CD4-positive, CD25-positive, alpha-beta regulatory T cell (primary cell): ENCODE data around the gene WDFY4. TPM values are rescaled to one million over a fixed set of nuclear protein-coding genes. Genes with fewer than 3 reads are reported as not detected.
A peak's percentile ranks its signal among the peaks of the same experiment; 100 is the strongest.

Source experiments
- ATAC-seq, 2 donors: fragments of 150-1000 bp; cut with Tn5 transposase; one replicate each; pipeline ENCODE4 v1.10.0; 2021; ENCODE audit warnings: low read depth in 2 of 2, moderate number of reproducible peaks in 2 of 2, moderate library complexity in 1 of 2
- DNase-seq, 3 donors: peaks; one replicate each; pipeline versions ENCODE4 v3.0.0 to v3.0.0-alpha.2; 2012 to 2022; ENCODE audit warnings: mixed read lengths in 1 of 3
- H3K27ac ChIP-seq: one replicate; pipeline ENCODE4 v1.7.0; 2013; ENCODE audit warnings: mild to moderate bottlenecking, low read length; ENCODE audit not compliant: insufficient read depth, poor library complexity, severe bottlenecking
- H3K27me3 ChIP-seq: one replicate; pipeline ENCODE4 v1.7.0; 2013; ENCODE audit warnings: low read length; ENCODE audit not compliant: control insufficient read depth, insufficient read depth
- H3K36me3 ChIP-seq: one replicate; pipeline ENCODE4 v1.7.0; 2013; ENCODE audit warnings: mild to moderate bottlenecking, low read length, moderate library complexity; ENCODE audit not compliant: control insufficient read depth, insufficient read depth
- H3K4me1 ChIP-seq: 2 replicates; pipeline ENCODE4 v1.7.0; 2013; ENCODE audit warnings: mild to moderate bottlenecking, low read length; ENCODE audit not compliant: insufficient read depth, control insufficient read depth, poor library complexity, severe bottlenecking
- H3K4me3 ChIP-seq: one replicate; pipeline ENCODE4 v1.7.0; 2013; ENCODE audit warnings: low read depth, mild to moderate bottlenecking, low read length, moderate library complexity
- H3K9me3 ChIP-seq, 2 experiments: 1 replicate in 1 of 2; 2 replicates in 1 of 2; pipeline ENCODE4 v1.7.0; 2013; ENCODE audit warnings: low read length in 2 of 2, mild to moderate bottlenecking in 1 of 2, moderate library complexity in 1 of 2; ENCODE audit not compliant: control insufficient read depth in 2 of 2
- H3K27ac Mint-ChIP-seq, 3 donors: one replicate each; pipeline ENCODE4 v1.8.0; 2020 to 2022; ENCODE audit warnings: mild to moderate bottlenecking in 3 of 3, mixed read lengths in 3 of 3, moderate library complexity in 2 of 3
- H3K27me3 Mint-ChIP-seq: one replicate; pipeline ENCODE4 v1.8.0; 2022; ENCODE audit warnings: mild to moderate bottlenecking, mixed read lengths
- H3K36me3 Mint-ChIP-seq: one replicate; pipeline ENCODE4 v1.8.0; 2020; ENCODE audit warnings: mixed read lengths
- H3K4me1 Mint-ChIP-seq, 4 donors: one replicate each; pipeline ENCODE4 v1.8.0; 2020 to 2022; ENCODE audit warnings: mixed read lengths in 4 of 4, mild to moderate bottlenecking in 1 of 4
- H3K4me3 Mint-ChIP-seq, 4 donors: one replicate each; pipeline ENCODE4 v1.8.0; 2020 to 2022; ENCODE audit warnings: mild to moderate bottlenecking in 4 of 4, mixed read lengths in 4 of 4, moderate library complexity in 3 of 4
- H3K9me3 Mint-ChIP-seq, 7 donors: one replicate each; pipeline ENCODE4 v1.8.0; 2020 to 2022; ENCODE audit warnings: mixed read lengths in 7 of 7, mild to moderate bottlenecking in 3 of 7, moderate library complexity in 2 of 7
- polyA plus RNA-seq, 4 donors: library from polyadenylated mRNA; unstranded; fragments of 300-500 nt; fragmentation: Illumina TruSeq; gene quantifications; one replicate each; pipeline ENCODE4 v1.2.3, GENCODE V29; 2021
- total RNA-seq: library from RNA; stranded (reverse); gene quantifications from one replicate; pipeline ENCODE4 v1.2.3, GENCODE V29; 2022

Gene WDFY4
- total and polyA plus RNA-seq, 5 donors from 2014 or later: 0.15 to 0.57 (median 0.34) TPM

DNA sequence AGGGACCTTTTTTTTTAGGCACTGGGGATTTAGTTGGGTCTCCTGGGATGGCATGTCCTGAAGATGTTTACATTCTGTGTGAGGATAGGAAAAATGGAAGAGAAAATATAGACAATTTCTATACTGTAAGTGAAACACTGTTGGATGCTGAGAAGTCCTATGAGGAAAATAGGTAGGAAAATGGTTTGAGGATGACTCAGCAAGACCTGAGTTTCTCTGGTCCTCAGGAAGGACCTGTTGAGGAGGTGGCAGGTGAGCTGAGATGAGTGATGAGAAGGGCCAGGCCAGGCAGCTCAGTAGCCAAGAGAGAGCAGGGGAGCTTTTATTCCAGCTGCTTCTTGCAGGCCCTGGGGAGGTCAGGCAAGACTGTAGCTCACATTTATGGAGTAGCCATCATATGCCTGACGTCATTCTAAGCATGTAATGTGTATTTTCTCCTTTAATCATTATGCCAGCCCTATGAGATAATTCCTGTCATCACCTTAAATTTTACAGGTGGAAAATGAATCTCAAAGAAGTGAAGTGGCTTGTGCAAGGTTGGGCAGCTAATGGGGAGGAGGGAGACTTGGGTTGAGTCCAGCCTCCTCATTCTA is 274.0 kb downstream of the WDFY4 start:
- H3K27me3 ChIP-seq: no peaks in the 10 kb centered on the region
- no peaks in the 10 kb centered on the region for H3K27me3 Mint-ChIP-seq
- H3K27ac Mint-ChIP-seq: no peak overlapping the region
- H3K4me1 Mint-ChIP-seq: no peaks in the 10 kb centered on the region
- H3K9me3 ChIP-seq: no peaks in the 10 kb centered on the region
- no peak overlapping the region for H3K4me3 ChIP-seq
- ATAC-seq (no peak), DNase-seq (no peak)
- H3K36me3 Mint-ChIP-seq: peaks cover 4% of the 10 kb centered on the region
- H3K4me1 ChIP-seq: no peaks in the 10 kb centered on the region
- no peak overlapping the region for H3K27ac ChIP-seq
- no peaks in the 10 kb centered on the region for H3K36me3 ChIP-seq
- peaks cover 0 to 2% (median 0%) of the 10 kb centered on the region in 7 donors for H3K9me3 Mint-ChIP-seq
- no peak overlapping the region for H3K4me3 Mint-ChIP-seq

- H3K4me3 Mint-ChIP-seq: no peak overlapping the region
- Histone ChIP-seq H3K36me3 (no peaks in the 10 kb centered on the region), H3K4me1 (no peaks in the 10 kb centered on the region), H3K9me3 (no peaks in the 10 kb centered on the region), H3K27me3 (no peaks in the 10 kb centered on the region), H3K4me3 (no peak overlapping the region), H3K27ac (no peak overlapping the region)
- no peaks in the 10 kb centered on the region for H3K4me1 Mint-ChIP-seq
- no peak overlapping the region for H3K27ac Mint-ChIP-seq
- ATAC-seq (no peak), DNase-seq (no peak)
- no peaks in the 10 kb centered on the region for H3K9me3 Mint-ChIP-seq
- H3K27me3 Mint-ChIP-seq: no peaks in the 10 kb centered on the region
- no peaks in the 10 kb centered on the region for H3K36me3 Mint-ChIP-seq
These were observed 279.4 kb downstream of the WDFY4 start for GRCh38 chr10:48964038-48964437.

GRCh38 chr10:48965460-48965859 is 280.8 kb downstream of the WDFY4 start:
- peaks cover 0 to 4% (median 0%) of the 10 kb centered on the region in 7 donors for H3K9me3 Mint-ChIP-seq
- Histone ChIP-seq H3K27me3 (no peaks in the 10 kb centered on the region), H3K4me3 (no peak overlapping the region), H3K4me1 (no peaks in the 10 kb centered on the region), H3K27ac (no peak overlapping the region), H3K9me3 (no peaks in the 10 kb centered on the region), H3K36me3 (no peaks in the 10 kb centered on the region)
- DNase-seq (no peak), ATAC-seq (no peak)
- peaks cover 0 to 5% (median 0%) of the 10 kb centered on the region in 4 donors for H3K4me1 Mint-ChIP-seq
- no peak overlapping the region for H3K4me3 Mint-ChIP-seq
- no peaks in the 10 kb centered on the region for H3K27me3 Mint-ChIP-seq
- H3K27ac Mint-ChIP-seq: no peak overlapping the region
- no peaks in the 10 kb centered on the region for H3K36me3 Mint-ChIP-seq

GRCh38 chr10:48968036-48968435 is 283.4 kb downstream of the WDFY4 start:
- Histone ChIP-seq H3K27ac (no peak overlapping the region), H3K9me3 (no peaks in the 10 kb centered on the region), H3K4me3 (no peak overlapping the region), H3K4me1 (no peaks in the 10 kb centered on the region), H3K27me3 (no peaks in the 10 kb centered on the region), H3K36me3 (no peaks in the 10 kb centered on the region)
- no peaks in the 10 kb centered on the region for H3K27me3 Mint-ChIP-seq
- no peak for DNase-seq
- no peak overlapping the region for H3K4me3 Mint-ChIP-seq
- peaks cover 0 to 4% (median 0%) of the 10 kb centered on the region in 7 donors for H3K9me3 Mint-ChIP-seq
- no peaks in the 10 kb centered on the region for H3K36me3 Mint-ChIP-seq
- peaks cover 0 to 5% (median 0%) of the 10 kb centered on the region in 4 donors for H3K4me1 Mint-ChIP-seq
- H3K27ac Mint-ChIP-seq: no peak overlapping the region
- ATAC-seq: no peak

GRCh38 chr10:48970046-48970445 is 285.4 kb downstream of the WDFY4 start:
- H3K9me3 ChIP-seq: no peaks in the 10 kb centered on the region
- no peak overlapping the region for H3K4me3 Mint-ChIP-seq
- no peaks in the 10 kb centered on the region for H3K4me1 ChIP-seq
- no peak for DNase-seq
- no peaks in the 10 kb centered on the region for H3K36me3 ChIP-seq
- peaks cover 0 to 5% (median 0%) of the 10 kb centered on the region in 4 donors for H3K4me1 Mint-ChIP-seq
- no peaks in the 10 kb centered on the region for H3K27me3 ChIP-seq
- H3K4me3 ChIP-seq: no peak overlapping the region
- no peak overlapping the region for H3K27ac ChIP-seq
- H3K27ac Mint-ChIP-seq: no peak overlapping the region
- ATAC-seq: no peak
- H3K9me3 Mint-ChIP-seq: peaks cover 0 to 4% (median 0%) of the 10 kb centered on the region in 7 donors
- no peaks in the 10 kb centered on the region for H3K36me3 Mint-ChIP-seq
- no peaks in the 10 kb centered on the region for H3K27me3 Mint-ChIP-seq

- DNase-seq: peak in 1 of 3 donors; percentile 15
- Mint-ChIP-seq H3K4me3 (no peak overlapping the region), H3K4me1 (peaks cover 0 to 5% (median 0%) of the 10 kb centered on the region in 4 donors), H3K27me3 (no peaks in the 10 kb centered on the region), H3K36me3 (no peaks in the 10 kb centered on the region), H3K27ac (no peak overlapping the region), H3K9me3 (peaks cover 0 to 4% (median 0%) of the 10 kb centered on the region in 7 donors)
- no peak for ATAC-seq
- Histone ChIP-seq H3K4me1 (no peaks in the 10 kb centered on the region), H3K27ac (no peak overlapping the region), H3K9me3 (no peaks in the 10 kb centered on the region), H3K4me3 (no peak overlapping the region), H3K36me3 (no peaks in the 10 kb centered on the region), H3K27me3 (no peaks in the 10 kb centered on the region)
These were observed 286.0 kb downstream of the WDFY4 start for GRCh38 chr10:48970654-48971053.

DNA sequence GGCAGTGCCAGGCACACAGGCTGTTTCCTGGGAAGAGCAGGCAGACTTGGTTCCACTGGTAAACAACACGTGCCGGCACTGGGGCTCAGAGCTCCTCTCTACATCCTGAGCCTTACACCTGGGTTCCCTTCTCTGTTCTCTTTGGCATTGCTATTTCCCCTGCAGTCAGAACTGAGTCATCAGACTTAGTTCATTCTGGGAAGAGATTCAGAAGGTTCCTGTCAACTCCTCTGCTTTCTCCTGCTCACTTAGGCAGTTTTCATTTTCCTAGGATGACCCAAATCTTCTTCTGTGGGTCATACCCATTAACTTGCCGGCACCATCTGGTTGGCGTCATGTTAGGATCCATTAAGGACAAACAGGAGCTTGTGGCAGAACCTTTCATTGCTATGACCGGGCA is 288.4 kb downstream of the WDFY4 start:
- Mint-ChIP-seq H3K4me3 (no peak overlapping the region), H3K27ac (no peak overlapping the region), H3K27me3 (no peaks in the 10 kb centered on the region), H3K9me3 (peaks cover 0 to 4% (median 0%) of the 10 kb centered on the region in 7 donors), H3K4me1 (peaks cover 0 to 5% (median 0%) of the 10 kb centered on the region in 4 donors), H3K36me3 (no peaks in the 10 kb centered on the region)
- Histone ChIP-seq H3K4me1 (no peaks in the 10 kb centered on the region), H3K27ac (no peak overlapping the region), H3K36me3 (no peaks in the 10 kb centered on the region), H3K27me3 (no peaks in the 10 kb centered on the region), H3K4me3 (no peak overlapping the region), H3K9me3 (no peaks in the 10 kb centered on the region)
- no peak for DNase-seq
- ATAC-seq: no peak

- Mint-ChIP-seq H3K27ac (no peak overlapping the region), H3K4me3 (no peak overlapping the region), H3K4me1 (peaks cover 0 to 1% (median 0%) of the 10 kb centered on the region in 4 donors), H3K36me3 (no peaks in the 10 kb centered on the region), H3K27me3 (no peaks in the 10 kb centered on the region), H3K9me3 (peaks cover 0 to 4% (median 0%) of the 10 kb centered on the region in 7 donors)
- ATAC-seq (no peak), DNase-seq (no peak)
- Histone ChIP-seq H3K36me3 (no peaks in the 10 kb centered on the region), H3K27me3 (no peaks in the 10 kb centered on the region), H3K4me1 (no peaks in the 10 kb centered on the region), H3K4me3 (no peak overlapping the region), H3K9me3 (no peaks in the 10 kb centered on the region), H3K27ac (no peak overlapping the region)
These were observed 290.0 kb downstream of the WDFY4 start for GRCh38 chr10:48974510-48975156.
